ENCODE results near the gene THOC6. TPM values are rescaled to one million over a fixed set of nuclear protein-coding genes. Genes with fewer than 3 reads are reported as not detected.

The THOC6 gene
- total RNA-seq (2014; rRNA removed; shearing (Covaris generic)) (33.7 and 36.0 TPM in 2 replicates), total RNA-seq (2022) (26.3 and 33.6 TPM in 2 replicates), Bru-seq, nascent RNA (percentile 60 among the genes with signal in this experiment), BruChase-seq, experiment 1, labeled RNA remaining after a 6-hour chase (percentile 80 among the genes with signal in this experiment), BruChase-seq, experiment 2, labeled RNA remaining after a 2-hour chase (percentile 72 among the genes with signal in this experiment)
- long read RNA-seq, transcript THOC6-202 (13 exons, 1,419 nt) = major isoform, 49 of 71 reads
- long read RNA-seq, partial matches to known transcripts = 3 of 71 reads
- long read RNA-seq, other reads (novel, unspliced or antisense) = 18 of 71 reads

DNA sequence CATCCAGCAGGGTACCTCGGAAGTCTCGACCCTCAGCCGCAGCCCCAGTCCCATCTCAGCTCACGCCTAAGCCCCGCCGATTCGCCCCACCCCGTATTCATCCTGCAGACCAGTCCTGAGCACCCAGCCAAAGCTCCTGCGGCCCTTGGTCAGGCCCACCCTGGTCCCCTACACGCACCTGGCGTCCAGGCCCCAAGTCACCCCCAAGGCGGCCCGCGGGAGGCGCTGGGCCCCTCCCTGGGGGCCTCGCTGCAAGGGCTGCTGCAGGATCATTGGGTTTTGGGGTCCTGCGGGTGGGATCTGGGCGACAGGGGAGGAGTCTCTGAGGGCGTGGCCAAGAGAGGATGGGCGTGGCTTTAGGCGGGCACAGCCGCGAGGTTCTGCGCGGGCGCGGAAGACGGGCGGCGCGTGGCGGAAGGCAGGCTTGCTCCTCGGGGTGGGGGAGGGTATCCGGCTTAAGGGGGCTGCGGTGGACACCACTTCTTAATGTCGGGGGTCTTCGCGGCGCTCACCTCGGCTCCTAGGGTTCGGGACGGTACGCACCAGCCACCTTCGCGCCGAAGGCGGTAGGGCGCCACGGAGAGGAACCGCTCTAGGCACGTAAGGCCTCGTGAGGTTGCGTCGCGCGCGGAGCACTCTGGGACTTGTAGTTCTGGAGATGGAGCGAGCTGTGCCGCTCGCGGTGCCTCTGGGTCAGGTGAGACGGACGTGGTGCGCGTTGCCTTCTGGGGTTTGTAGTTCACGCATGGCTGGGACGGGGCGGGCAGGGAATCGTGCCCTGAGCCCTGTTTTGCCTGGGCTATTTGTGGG lies at the start of gene THOC6, which contains the start of gene HCFC1R1:
Gene THOC6 (plus strand): TSS at position 367 of the 810 bp plus-strand sequence. CDS start 292 bp downstream, at position 659.
Gene HCFC1R1 (minus strand): TSS at position 274 of the 810 bp plus-strand sequence. CDS start 1 bp downstream, at position 273.
- H3K4me3 ChIP-seq (ENCODE audit: low read depth, low read length, poor library complexity, severe bottlenecking) = peak within 1 kb of the TSS; percentile 72
- POLR2A ChIA-PET = interaction anchor here (0.6 to 1.2 kb wide), 2 partner anchors 12 to 111 kb away, joined by 3 to 4 read pairs; partner anchors contain the start of gene ZNF213
- H4K20me1 ChIP-seq (ENCODE audit: insufficient read depth, low read length) = no peaks in the 10 kb centered on the region; the same call in 1 of the 2 replicates
- peak; percentile 99 for DNase-seq (ENCODE audit: low spot score)
- no peaks in the 10 kb centered on the region for H3K9me2 ChIP-seq (ENCODE audit: insufficient read depth, low read length)
- H3K79me2 ChIP-seq (ENCODE audit: insufficient read depth, low read depth, low read length) = no peaks in the 10 kb centered on the region
- peaks cover 16% of the 10 kb centered on the region for H3K36me3 ChIP-seq (ENCODE audit: insufficient read depth, low read length)
- peak within 1 kb of the TSS; percentile 67 for H3K27ac ChIP-seq (ENCODE audit: low read depth, low read length, poor library complexity, severe bottlenecking)
- CTCF ChIA-PET (ENCODE audit: unreplicated experiment) = interaction anchor here (1.0 kb wide), 1 partner anchor 20 kb away, joined by 4 read pairs; no protein-coding TSS in a partner anchor
- peak within 1 kb of the TSS; percentile 92 for H3K4me2 ChIP-seq (ENCODE audit: low read length)
- intact Hi-C loops (cut with micrococcal nuclease; ENCODE audit: unreplicated experiment) = no loop called here
- TF ChIP-seq CTCF (conservative IDR thresholded peaks at IDR 0.05; ENCODE audit: low read length) (no peak), EZH2phosphoT487 (IDR thresholded peaks at IDR 0.05; ENCODE audit: borderline replicate concordance, low read depth, low read length) (no peak)
- BruUV-seq (replicated peaks) = TSS peak; percentile 93
- H2AFZ ChIP-seq (ENCODE audit: low read length) = peak within 1 kb of the TSS; percentile 61
- H3K4me1 ChIP-seq (ENCODE audit: insufficient read depth, low read length, poor library complexity, severe bottlenecking) = peaks cover 43% of the 10 kb centered on the region
- no peaks in the 10 kb centered on the region for H3K9me3 ChIP-seq (ENCODE audit: low read length)

GRCh38 chr16:2974319-2975056 lies 49.3 kb upstream of the THOC6 start:
- Histone ChIP-seq H3K4me2 (ENCODE audit: low read length) (no peak overlapping the region), H3K4me3 (ENCODE audit: low read depth, low read length, poor library complexity, severe bottlenecking) (no peak overlapping the region), H4K20me1 (ENCODE audit: insufficient read depth, low read length) (peaks cover 6% of the 10 kb centered on the region; the same call in 1 of the 2 replicates), H3K4me1 (ENCODE audit: insufficient read depth, low read length, poor library complexity, severe bottlenecking) (peaks cover 39% of the 10 kb centered on the region), H3K9me3 (ENCODE audit: low read length) (no peaks in the 10 kb centered on the region), H3K9me2 (ENCODE audit: insufficient read depth, low read length) (no peaks in the 10 kb centered on the region), H3K36me3 (ENCODE audit: insufficient read depth, low read length) (peaks cover 90% of the 10 kb centered on the region), H3K79me2 (ENCODE audit: insufficient read depth, low read depth, low read length) (peaks cover 21% of the 10 kb centered on the region; the same call in 1 of the 2 replicates), H3K27ac (ENCODE audit: low read depth, low read length, poor library complexity, severe bottlenecking) (no peak overlapping the region), H2AFZ (ENCODE audit: low read length) (no peak overlapping the region)
- no peak for DNase-seq (ENCODE audit: low spot score)
- ChIA-PET CTCF (ENCODE audit: unreplicated experiment) (no interaction called here), POLR2A (no interaction called here)
- intact Hi-C loops (cut with micrococcal nuclease; ENCODE audit: unreplicated experiment) = no loop called here
- no TSS peak for BruUV-seq (replicated peaks)
- no peak for TF ChIP-seq CTCF (conservative IDR thresholded peaks at IDR 0.05; ENCODE audit: low read length)

Measured in OCI-LY7 (cell line).